Activated T-cell treated with anti-CD3 and anti-CD28 coated beads, Interleukin-2, amount 50 U/mL, for 48 hours (primary cell): ENCODE results near the gene CTCFL.

ENCODE experiments used
- DNase-seq, 2 experiments: peaks; one replicate each; pipeline ENCODE4 v3.0.0-alpha.2; 2020

Gene CTCFL

GRCh38 chr20:57559658-57560553 is 35.0 kb upstream of the CTCFL start:
- no peak for DNase-seq

GRCh38 chr20:57559289-57559634 is 34.3 kb upstream of the CTCFL start:
- no peak for DNase-seq

GRCh38 chr20:57558614-57559288 is 33.8 kb upstream of the CTCFL start:
- DNase-seq = no peak

GRCh38 chr20:57557926-57558613 is 33.1 kb upstream of the CTCFL start:
- DNase-seq = no peak

- DNase-seq = no peak
These were observed 32.0 kb upstream of the CTCFL start for GRCh38 chr20:57556980-57557274.

GRCh38 chr20:57555457-57556184 is 30.7 kb upstream of the CTCFL start:
- no peak for DNase-seq

- no peak for DNase-seq
These were observed 28.6 kb upstream of the CTCFL start for GRCh38 chr20:57553376-57554018.

- no peak for DNase-seq
These were observed 27.5 kb upstream of the CTCFL start for GRCh38 chr20:57552471-57552870.

- no peak for DNase-seq
These were observed 23.5 kb upstream of the CTCFL start for GRCh38 chr20:57548177-57549058.

GRCh38 chr20:57546956-57547649 is 22.2 kb upstream of the CTCFL start:
- no peak for DNase-seq

- DNase-seq = no peak
These were observed 21.2 kb upstream of the CTCFL start for GRCh38 chr20:57545927-57546662.

- DNase-seq = no peak
These were observed 20.1 kb upstream of the CTCFL start for GRCh38 chr20:57544838-57545564.

GRCh38 chr20:57543754-57544153 is 18.8 kb upstream of the CTCFL start:
- no peak for DNase-seq

GRCh38 chr20:57540890-57541580 is 16.1 kb upstream of the CTCFL start:
- no peak for DNase-seq

- DNase-seq = no peak
These were observed 14.9 kb upstream of the CTCFL start for GRCh38 chr20:57539889-57540288.

- no peak for DNase-seq
These were observed 12.9 kb upstream of the CTCFL start for GRCh38 chr20:57537822-57538221.

GRCh38 chr20:57536771-57537724 is 12.1 kb upstream of the CTCFL start:
- DNase-seq = no peak
